Measurements from ENCODE around the gene DIS3L2. TPM values are rescaled to one million over a fixed set of nuclear protein-coding genes. Genes with fewer than 3 reads are reported as not detected.

The DIS3L2 gene
- total RNA-seq, 1 donor from 2014 or later: 32.2 TPM

- no peaks in the 10 kb centered on the region for H3K4me1 ChIP-seq
- no peak for TF ChIP-seq POLR2AphosphoS5 (IDR thresholded peaks at IDR 0.05; ENCODE audit: insufficient read depth in 1 of 2, low read depth in 1 of 2)
- no peak for TF ChIP-seq POLR2A (IDR thresholded peaks at IDR 0.05)
- TF ChIP-seq, protein P1, sequence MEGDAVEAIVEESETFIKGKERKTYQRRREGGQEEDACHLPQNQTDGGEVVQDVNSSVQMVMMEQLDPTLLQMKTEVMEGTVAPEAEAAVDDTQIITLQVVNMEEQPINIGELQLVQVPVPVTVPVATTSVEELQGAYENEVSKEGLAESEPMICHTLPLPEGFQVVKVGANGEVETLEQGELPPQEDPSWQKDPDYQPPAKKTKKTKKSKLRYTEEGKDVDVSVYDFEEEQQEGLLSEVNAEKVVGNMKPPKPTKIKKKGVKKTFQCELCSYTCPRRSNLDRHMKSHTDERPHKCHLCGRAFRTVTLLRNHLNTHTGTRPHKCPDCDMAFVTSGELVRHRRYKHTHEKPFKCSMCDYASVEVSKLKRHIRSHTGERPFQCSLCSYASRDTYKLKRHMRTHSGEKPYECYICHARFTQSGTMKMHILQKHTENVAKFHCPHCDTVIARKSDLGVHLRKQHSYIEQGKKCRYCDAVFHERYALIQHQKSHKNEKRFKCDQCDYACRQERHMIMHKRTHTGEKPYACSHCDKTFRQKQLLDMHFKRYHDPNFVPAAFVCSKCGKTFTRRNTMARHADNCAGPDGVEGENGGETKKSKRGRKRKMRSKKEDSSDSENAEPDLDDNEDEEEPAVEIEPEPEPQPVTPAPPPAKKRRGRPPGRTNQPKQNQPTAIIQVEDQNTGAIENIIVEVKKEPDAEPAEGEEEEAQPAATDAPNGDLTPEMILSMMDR (IDR thresholded peaks at IDR 0.05): no peak
- no peak overlapping the region for H3K4me3 ChIP-seq
- H3K27ac ChIP-seq: no peak overlapping the region
- no peaks in the 10 kb centered on the region for H3K27me3 ChIP-seq
- H3K9me3 ChIP-seq: no peaks in the 10 kb centered on the region
- no peaks in the 10 kb centered on the region for H3K36me3 ChIP-seq
- no peak for DNase-seq (ENCODE audit: extremely low spot score in 2 of 2)
- intact Hi-C loops (cut with DNase I): no loop called here
These were observed 293.5 kb downstream of the DIS3L2 start for GRCh38 chr2:232255033-232255432.

DNA sequence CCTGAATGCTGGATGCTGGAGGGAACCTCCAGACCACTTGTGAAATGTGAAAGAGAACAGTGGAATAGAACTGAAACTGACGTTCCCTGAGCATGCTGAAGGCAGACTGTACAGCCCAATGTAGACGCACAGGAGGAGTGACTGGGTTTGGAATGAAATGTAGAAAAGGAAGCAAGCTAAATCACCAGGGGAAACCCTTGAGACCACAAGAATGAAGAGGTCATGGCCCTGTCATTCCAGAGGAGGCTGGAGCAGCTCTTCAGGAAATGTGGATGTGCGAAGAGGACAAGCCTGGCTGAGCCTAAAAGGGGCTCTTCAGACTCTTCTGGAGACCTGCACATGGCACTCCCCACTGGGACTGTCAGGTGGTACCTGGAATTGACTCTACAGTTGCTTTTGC, 298.6 kb downstream of the DIS3L2 start:
- Histone ChIP-seq H3K4me3 (no peak overlapping the region), H3K4me1 (no peaks in the 10 kb centered on the region), H3K27me3 (no peaks in the 10 kb centered on the region), H3K36me3 (no peaks in the 10 kb centered on the region), H3K9me3 (no peaks in the 10 kb centered on the region), H3K27ac (no peak overlapping the region)
- TF ChIP-seq POLR2A (IDR thresholded peaks at IDR 0.05) (no peak), POLR2AphosphoS5 (IDR thresholded peaks at IDR 0.05; ENCODE audit: insufficient read depth in 1 of 2, low read depth in 1 of 2) (no peak)
- TF ChIP-seq, protein P1 (IDR thresholded peaks at IDR 0.05): no peak
- intact Hi-C loops (cut with DNase I): no loop called here
- no peak for DNase-seq (ENCODE audit: extremely low spot score in 2 of 2)

DNA sequence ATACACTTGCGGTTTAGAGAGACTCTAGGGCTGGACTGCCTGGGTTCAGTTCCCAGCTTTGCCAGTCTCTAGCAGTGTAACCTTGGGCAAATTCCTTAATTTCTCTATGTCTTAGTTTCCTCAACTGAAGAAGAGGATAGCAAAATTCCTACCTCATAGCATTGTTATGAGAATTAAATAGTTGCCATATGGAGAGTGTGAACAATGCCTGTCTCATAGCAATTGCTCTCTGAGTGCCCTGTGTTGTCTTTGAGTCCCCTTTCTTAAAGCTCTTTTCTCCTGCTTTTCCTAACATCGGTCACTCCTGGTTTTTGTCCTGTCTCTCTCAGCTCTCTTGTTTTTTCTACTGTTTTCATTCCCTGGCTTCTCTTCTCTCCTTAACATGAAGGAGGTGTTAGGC, 300.3 kb downstream of the DIS3L2 start:
- TF ChIP-seq, protein P1 (IDR thresholded peaks at IDR 0.05): no peak
- no peak for TF ChIP-seq POLR2A (IDR thresholded peaks at IDR 0.05)
- TF ChIP-seq POLR2AphosphoS5 (IDR thresholded peaks at IDR 0.05; ENCODE audit: insufficient read depth in 1 of 2, low read depth in 1 of 2): no peak
- no peak overlapping the region for H3K27ac ChIP-seq
- H3K27me3 ChIP-seq: no peaks in the 10 kb centered on the region
- no peak for DNase-seq (ENCODE audit: extremely low spot score in 2 of 2)
- intact Hi-C loops (cut with DNase I): no loop called here
- H3K36me3 ChIP-seq: peaks cover 0 to 5% of the 10 kb centered on the region in 2 donors
- no peak overlapping the region for H3K4me3 ChIP-seq
- H3K4me1 ChIP-seq: no peaks in the 10 kb centered on the region
- no peaks in the 10 kb centered on the region for H3K9me3 ChIP-seq

DNA sequence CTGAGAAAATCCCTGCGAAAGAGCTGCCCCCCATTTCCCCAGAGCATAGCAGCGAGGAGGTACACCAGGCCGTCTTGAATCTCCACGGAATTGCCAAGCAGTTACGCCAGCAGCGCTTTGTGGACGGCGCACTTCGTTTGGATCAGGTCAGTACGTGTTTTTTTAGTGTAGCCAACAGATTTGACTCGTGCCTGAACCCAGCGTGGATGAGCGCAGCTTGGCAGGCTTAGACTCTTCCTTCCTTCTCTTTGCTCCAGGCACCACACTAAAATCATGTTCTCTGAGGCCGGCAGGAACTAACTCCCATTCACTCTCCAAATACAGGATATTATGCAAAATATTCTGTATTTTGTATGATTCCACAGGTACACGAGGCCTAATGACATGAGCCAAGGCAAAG, 301.8 kb downstream of the DIS3L2 start:
- no peaks in the 10 kb centered on the region for H3K4me1 ChIP-seq
- intact Hi-C loops (cut with DNase I): no loop called here
- no peak overlapping the region for H3K27ac ChIP-seq
- peaks cover 0 to 6% of the 10 kb centered on the region in 2 donors for H3K36me3 ChIP-seq
- no peak for DNase-seq (ENCODE audit: extremely low spot score in 2 of 2)
- TF ChIP-seq, protein P1 (IDR thresholded peaks at IDR 0.05): no peak
- no peak for TF ChIP-seq POLR2A (IDR thresholded peaks at IDR 0.05)
- TF ChIP-seq POLR2AphosphoS5 (IDR thresholded peaks at IDR 0.05; ENCODE audit: insufficient read depth in 1 of 2, low read depth in 1 of 2): no peak
- H3K27me3 ChIP-seq: no peaks in the 10 kb centered on the region
- H3K9me3 ChIP-seq: no peaks in the 10 kb centered on the region
- no peak overlapping the region for H3K4me3 ChIP-seq

DNA sequence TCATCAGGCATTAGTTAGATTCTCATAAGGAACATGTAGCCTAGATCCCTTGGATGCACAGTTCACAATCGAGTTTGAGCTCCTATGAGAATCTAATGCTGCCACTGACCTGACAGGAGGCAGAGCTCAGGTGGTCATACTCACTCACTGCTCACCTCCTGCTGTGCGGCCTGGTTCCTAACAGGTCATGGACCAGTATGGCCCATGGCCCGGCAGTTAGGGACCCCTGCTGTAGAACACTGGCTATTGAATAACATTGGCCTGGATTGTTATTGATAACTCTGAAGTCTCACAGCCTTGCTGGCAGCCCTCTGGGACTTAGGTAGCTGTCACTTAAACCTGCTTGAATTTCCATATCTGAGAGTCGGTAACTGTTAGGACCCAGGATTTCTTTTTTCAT, 302.6 kb downstream of the DIS3L2 start:
- peaks cover 0 to 6% of the 10 kb centered on the region in 2 donors for H3K36me3 ChIP-seq
- H3K4me3 ChIP-seq: no peak overlapping the region
- H3K9me3 ChIP-seq: no peaks in the 10 kb centered on the region
- H3K27ac ChIP-seq: no peak overlapping the region
- DNase-seq (ENCODE audit: extremely low spot score in 2 of 2): no peak
- no peaks in the 10 kb centered on the region for H3K27me3 ChIP-seq
- intact Hi-C loops (cut with DNase I): no loop called here
- TF ChIP-seq POLR2A (IDR thresholded peaks at IDR 0.05) (no peak), POLR2AphosphoS5 (IDR thresholded peaks at IDR 0.05; ENCODE audit: insufficient read depth in 1 of 2, low read depth in 1 of 2) (no peak)
- TF ChIP-seq, protein P1 (IDR thresholded peaks at IDR 0.05): no peak
- no peaks in the 10 kb centered on the region for H3K4me1 ChIP-seq
